Measurements from ENCODE around the gene ABHD16B.
"Not testable (repeated sequence)": the region's sequence is repeated elsewhere in the genome, so short reads cannot be mapped to it uniquely, and the experiment has no call there.

Gene ABHD16B

DNA sequence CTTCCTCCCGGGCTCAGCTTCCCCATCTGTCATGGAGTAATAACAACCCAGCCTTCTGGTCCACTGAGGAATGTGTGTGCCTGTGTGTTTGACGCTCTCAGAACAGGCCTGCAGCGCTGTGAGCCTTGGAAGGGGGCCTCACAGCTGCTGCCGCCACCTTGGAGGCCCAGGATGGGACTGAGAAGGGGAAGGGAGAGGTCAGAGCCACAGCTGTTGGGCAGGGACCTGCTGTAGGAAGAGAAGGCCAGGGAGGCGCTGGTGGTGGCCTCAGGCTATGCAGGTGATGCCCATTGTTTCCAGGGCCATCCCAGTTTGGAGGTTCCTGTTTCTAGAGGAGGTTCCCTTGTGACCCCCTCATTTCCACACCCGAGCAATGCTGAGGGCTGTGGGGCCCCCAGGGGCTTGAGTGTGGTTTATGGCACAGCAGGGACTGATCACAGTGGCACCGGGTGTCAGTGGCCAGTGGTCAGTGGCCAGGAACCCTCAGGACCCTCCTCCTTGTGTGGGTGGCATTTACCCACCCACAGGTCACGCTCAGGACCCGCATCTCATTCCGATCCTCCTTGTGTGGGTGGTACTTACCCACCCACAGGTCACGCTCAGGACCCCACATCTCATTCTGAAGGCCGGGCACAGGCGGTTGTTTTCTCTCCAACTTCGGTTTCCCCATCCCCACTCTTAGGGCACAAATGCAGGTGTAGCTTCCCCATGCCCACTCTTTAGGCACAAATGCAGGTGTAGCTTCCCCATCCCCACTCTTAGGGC is 17.8 kb downstream of the ABHD16B start:
- TF ChIP-seq, protein P1, sequence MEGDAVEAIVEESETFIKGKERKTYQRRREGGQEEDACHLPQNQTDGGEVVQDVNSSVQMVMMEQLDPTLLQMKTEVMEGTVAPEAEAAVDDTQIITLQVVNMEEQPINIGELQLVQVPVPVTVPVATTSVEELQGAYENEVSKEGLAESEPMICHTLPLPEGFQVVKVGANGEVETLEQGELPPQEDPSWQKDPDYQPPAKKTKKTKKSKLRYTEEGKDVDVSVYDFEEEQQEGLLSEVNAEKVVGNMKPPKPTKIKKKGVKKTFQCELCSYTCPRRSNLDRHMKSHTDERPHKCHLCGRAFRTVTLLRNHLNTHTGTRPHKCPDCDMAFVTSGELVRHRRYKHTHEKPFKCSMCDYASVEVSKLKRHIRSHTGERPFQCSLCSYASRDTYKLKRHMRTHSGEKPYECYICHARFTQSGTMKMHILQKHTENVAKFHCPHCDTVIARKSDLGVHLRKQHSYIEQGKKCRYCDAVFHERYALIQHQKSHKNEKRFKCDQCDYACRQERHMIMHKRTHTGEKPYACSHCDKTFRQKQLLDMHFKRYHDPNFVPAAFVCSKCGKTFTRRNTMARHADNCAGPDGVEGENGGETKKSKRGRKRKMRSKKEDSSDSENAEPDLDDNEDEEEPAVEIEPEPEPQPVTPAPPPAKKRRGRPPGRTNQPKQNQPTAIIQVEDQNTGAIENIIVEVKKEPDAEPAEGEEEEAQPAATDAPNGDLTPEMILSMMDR (IDR thresholded peaks at IDR 0.05; ENCODE audit: low read depth, low read length) = no peak
- DNase-seq (ENCODE audit: low read depth, low spot score) = no peak
- H3K4me3 ChIP-seq (ENCODE audit: low read depth, low read length) = no peak overlapping the region
- in situ Hi-C loops (cut with HindIII; ENCODE audit: low sequenced_read_pairs) = no loop called here

DNA sequence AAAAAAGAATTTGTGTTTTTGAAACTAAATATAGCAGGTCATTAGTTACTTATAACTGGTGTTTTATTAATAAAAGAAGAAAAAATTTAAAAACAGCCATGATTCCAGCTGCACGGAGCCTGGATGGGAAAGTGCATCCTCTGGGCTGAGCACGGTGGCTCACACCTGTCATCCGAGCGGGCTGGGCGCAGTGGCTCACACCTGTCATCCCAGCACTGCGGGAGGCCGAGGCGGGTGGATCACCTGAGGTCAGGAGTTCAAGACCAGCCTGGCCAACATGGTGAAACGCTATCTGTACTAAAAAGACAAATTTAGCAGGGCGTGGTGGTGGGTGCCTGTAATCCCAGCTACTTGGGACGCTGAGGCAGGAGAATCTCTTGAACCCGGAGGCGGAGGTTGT is 19.6 kb downstream of the ABHD16B start:
- H3K4me3 ChIP-seq (ENCODE audit: low read depth, low read length); in situ Hi-C loops (cut with HindIII; ENCODE audit: low sequenced_read_pairs); DNase-seq (ENCODE audit: low read depth, low spot score): not testable (repeated sequence)

DNA sequence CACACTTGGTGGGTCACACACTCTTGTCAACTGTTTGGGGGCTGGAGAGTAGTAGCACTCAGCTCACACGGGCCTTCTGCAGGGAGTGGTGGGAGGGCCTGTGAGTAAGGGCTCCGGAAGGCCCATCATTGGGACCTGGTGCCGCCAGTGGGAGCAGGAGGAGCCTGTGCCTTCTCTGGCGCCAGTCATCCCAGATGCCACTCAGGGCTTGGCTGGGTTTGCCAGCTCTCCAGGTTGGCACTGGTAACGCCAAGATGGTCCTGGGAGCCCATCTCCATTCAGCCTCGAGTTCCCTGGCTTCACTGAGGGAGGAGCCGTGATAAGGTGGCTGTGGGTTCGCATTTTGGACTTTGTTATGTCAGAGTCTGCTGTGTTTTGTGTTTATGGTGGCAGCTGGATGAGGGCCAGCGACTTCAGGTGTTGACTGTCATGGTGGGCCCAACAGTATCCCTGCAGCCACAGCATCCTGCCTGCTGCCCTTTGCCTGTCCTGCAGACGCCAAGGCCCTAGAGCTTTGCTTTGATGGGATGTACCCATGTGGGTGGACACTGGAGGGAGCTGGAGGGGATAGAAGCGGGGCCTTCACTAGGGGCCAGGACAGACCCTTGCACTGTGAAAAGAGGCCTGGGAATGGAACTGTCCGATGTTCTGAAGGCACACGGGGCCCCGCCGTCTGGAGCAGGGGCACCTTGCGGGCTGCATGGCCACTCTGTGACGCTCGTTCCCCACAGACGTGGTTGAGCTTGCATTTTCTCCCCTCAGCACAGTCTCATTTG is 20.3 kb downstream of the ABHD16B start:
- TF ChIP-seq, protein P1 (IDR thresholded peaks at IDR 0.05; ENCODE audit: low read depth, low read length) = no peak
- in situ Hi-C loops (cut with HindIII; ENCODE audit: low sequenced_read_pairs) = no loop called here
- DNase-seq (ENCODE audit: low read depth, low spot score) = no peak
- H3K4me3 ChIP-seq (ENCODE audit: low read depth, low read length) = no peak overlapping the region

DNA sequence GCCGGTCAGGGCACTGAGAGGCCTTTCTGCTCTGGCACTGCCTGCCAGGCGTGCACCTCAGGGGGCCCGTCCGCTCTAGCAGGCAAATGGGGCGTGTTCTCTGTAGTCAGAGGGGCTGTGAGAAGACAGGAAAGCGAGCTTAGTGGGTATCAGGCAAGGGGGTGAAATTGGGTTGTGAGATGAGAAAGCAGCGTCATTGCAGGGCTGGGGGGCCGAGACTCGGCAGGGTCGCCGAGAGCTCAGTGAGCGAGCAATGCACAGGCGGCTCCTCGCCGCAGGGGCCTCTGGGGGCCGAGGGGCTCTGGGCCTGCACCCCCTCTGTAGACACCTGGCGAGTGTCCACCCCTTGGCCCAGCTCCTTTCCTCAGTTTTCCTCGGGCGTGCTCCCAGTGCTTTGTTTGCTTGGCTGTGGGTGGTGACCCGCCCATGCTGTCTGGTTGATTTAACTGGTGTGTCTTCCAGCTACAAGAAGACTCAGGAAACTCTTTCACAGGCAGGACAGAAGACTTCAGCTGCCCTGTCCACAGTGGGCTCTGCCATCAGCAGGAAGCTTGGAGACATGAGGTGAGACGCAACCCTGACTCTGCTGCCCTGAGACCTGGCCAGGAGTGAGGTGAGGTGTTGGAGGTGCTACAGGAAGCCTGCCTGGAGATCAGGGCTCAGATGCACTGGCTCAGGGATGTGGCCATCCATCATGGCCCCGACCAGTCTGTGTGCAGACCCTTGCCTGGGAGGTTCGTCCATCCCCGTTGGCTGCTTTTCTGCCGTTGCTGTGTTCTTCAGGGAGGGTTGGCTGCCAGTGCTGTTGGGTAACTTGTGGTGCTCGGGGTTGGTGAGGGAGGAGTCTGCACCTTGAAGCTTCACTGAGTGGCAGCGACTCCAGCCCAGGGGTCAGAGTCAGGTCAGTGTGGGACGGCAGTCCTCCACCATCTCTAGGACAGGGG is 21.2 kb downstream of the ABHD16B start:
- in situ Hi-C loops (cut with HindIII; ENCODE audit: low sequenced_read_pairs) = no loop called here
- DNase-seq (ENCODE audit: low read depth, low spot score) = no peak
- TF ChIP-seq, protein P1 (IDR thresholded peaks at IDR 0.05; ENCODE audit: low read depth, low read length) = no peak
- no peak overlapping the region for H3K4me3 ChIP-seq (ENCODE audit: low read depth, low read length)

DNA sequence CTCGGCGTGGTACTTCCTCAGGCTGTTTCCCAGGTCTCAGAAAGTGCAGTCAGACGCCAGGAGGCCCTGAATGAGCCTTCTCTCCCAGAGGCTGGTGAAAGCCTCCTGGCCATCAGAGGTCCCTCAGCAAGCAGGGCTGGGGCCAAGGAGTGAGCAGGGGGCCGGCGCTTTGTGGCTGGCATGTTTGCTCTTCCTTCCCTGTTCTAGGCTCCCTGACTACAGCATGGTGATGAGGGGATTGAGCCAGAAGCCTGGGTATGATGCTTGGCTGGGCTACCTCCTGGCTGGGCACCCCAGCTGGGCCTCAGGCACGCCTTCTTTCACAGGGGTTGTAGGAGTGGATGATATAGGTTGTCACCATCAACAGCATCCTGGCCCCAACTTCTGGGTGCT is 21.9 kb downstream of the ABHD16B start:
- TF ChIP-seq, protein P1 (IDR thresholded peaks at IDR 0.05; ENCODE audit: low read depth, low read length) = no peak
- in situ Hi-C loops (cut with HindIII; ENCODE audit: low sequenced_read_pairs) = no loop called here

DNA sequence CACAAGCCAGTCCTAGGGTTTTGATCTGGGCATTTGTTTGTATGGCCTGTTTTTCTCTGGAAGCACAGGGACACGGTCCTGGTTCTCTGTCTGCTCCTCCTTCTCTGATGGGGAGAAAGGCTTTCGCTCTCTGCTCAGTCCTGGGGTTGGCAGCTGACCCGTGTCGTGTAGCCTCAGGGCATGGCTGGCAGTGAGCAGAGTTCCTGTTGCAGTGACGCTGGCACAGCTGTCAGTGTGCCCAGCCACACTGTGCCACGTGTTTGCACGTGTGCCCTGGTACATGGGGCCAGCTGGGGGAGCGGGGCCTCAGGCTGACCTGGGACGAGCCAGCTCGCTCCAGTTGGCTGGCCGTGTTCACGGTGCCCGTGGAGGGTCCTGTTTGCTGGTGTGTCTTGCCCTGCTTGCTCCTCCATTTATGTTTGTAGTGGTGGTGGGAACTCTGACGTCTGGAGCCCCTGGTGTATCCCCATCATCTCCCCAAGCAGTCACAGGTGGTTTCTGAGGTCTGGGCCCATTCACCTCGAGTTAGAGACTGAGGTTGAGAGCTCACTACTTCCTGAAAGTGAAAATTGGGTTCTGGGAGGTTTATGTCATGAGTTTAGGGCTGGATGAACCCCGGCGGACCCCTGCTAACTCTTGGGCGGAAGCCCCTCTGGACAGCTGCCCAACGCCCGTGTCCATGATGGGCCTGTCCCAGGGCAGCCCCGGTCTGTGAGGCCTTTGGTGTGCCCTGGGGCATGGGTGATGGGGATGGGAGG is 23.4 kb downstream of the ABHD16B start:
- TF ChIP-seq, protein P1 (IDR thresholded peaks at IDR 0.05; ENCODE audit: low read depth, low read length) = no peak
- in situ Hi-C loops (cut with HindIII; ENCODE audit: low sequenced_read_pairs) = no loop called here
- H3K4me3 ChIP-seq (ENCODE audit: low read depth, low read length) = no peak overlapping the region
- DNase-seq (ENCODE audit: low read depth, low spot score) = no peak

More for the DNA sequence above, 21.9 kb downstream of the ABHD16B start:
- H3K4me3 ChIP-seq (ENCODE audit: low read depth, low read length) = no peak overlapping the region
- no peak for DNase-seq (ENCODE audit: low read depth, low spot score)

All from astrocyte of the spinal cord (primary cell).